ENCODE data around the gene REPS2. TPM values are rescaled to one million over a fixed set of nuclear protein-coding genes. Genes with fewer than 3 reads are reported as not detected.

REPS2 gene
- total RNA-seq, 1 donor from 2014 or later = 1.5 TPM

DNA sequence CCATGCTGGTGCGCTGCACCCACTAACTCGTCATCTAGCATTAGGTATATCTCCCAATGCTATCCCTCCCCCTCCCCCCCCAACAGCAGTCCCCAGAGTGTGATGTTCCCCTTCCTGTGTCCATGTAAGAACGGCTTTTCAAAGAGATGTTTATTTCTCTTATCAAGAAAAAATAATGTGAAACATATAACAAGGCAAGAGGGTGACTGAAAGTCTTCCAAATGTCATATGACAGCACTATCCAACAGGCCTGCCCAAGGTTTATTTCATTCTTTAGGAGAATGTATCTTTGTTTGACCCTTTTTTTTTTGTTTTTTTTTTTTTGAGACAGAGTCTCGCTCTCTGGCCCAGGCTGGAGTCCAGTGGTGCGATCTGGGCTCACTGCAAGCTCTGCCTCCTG lies 29.9 kb upstream of the REPS2 start:
- TF ChIP-seq, protein P1, sequence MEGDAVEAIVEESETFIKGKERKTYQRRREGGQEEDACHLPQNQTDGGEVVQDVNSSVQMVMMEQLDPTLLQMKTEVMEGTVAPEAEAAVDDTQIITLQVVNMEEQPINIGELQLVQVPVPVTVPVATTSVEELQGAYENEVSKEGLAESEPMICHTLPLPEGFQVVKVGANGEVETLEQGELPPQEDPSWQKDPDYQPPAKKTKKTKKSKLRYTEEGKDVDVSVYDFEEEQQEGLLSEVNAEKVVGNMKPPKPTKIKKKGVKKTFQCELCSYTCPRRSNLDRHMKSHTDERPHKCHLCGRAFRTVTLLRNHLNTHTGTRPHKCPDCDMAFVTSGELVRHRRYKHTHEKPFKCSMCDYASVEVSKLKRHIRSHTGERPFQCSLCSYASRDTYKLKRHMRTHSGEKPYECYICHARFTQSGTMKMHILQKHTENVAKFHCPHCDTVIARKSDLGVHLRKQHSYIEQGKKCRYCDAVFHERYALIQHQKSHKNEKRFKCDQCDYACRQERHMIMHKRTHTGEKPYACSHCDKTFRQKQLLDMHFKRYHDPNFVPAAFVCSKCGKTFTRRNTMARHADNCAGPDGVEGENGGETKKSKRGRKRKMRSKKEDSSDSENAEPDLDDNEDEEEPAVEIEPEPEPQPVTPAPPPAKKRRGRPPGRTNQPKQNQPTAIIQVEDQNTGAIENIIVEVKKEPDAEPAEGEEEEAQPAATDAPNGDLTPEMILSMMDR (IDR thresholded peaks at IDR 0.05) = no peak
- no peak for DNase-seq (ENCODE audit: extremely low spot score, unreplicated experiment)
- Mint-ChIP-seq H3K9me3 (ENCODE audit: unreplicated experiment) (no peaks in the 10 kb centered on the region), H3K27me3 (ENCODE audit: unreplicated experiment) (peaks cover 11% of the 10 kb centered on the region), H3K4me3 (ENCODE audit: unreplicated experiment) (no peak overlapping the region), H3K4me1 (ENCODE audit: unreplicated experiment) (no peaks in the 10 kb centered on the region), H3K27ac (ENCODE audit: unreplicated experiment) (no peak overlapping the region), H3K36me3 (ENCODE audit: unreplicated experiment) (no peaks in the 10 kb centered on the region)

DNA sequence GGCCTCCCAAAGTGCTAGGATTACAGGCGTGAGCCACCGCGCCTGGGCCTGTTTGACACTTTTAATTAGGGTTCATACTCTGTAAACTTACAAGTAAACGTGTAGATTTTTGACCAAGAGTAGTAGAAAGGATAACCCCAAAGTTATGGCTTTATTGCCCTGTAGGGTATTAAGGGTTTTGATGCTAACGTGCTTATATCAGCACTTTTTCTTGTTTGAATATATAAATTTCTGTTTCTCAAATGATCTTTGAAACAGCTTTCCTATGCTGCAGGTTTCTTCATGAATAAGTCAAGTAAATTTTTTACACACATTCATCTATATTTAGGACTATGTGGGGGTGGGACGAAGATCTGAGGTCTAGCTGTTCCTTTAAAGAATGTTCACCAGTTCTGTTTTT lies 29.3 kb upstream of the REPS2 start:
- Mint-ChIP-seq H3K27me3 (ENCODE audit: unreplicated experiment) (peaks cover 13% of the 10 kb centered on the region), H3K36me3 (ENCODE audit: unreplicated experiment) (no peaks in the 10 kb centered on the region), H3K4me3 (ENCODE audit: unreplicated experiment) (no peak overlapping the region), H3K4me1 (ENCODE audit: unreplicated experiment) (no peaks in the 10 kb centered on the region), H3K9me3 (ENCODE audit: unreplicated experiment) (no peaks in the 10 kb centered on the region), H3K27ac (ENCODE audit: unreplicated experiment) (no peak overlapping the region)
- DNase-seq (ENCODE audit: extremely low spot score, unreplicated experiment) = no peak
- TF ChIP-seq, protein P1 (IDR thresholded peaks at IDR 0.05) = no peak

DNA sequence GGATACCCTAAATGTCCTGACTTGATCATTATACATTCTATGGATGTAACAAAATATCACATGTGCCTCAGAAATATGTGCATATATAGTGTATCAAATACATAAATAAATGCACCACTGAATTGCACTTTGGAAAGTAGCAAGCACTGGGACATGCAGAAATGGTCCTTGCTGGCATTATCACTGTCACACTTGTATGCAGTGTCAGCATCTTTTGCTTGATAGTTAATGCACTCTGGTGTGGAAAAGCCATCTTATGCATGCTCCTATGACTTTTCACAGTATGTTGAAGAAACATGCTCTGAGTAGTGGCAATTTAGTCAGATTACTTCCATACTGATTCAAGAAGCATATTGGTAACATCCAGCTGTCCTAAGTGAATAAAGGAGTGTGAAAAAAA lies 27.5 kb upstream of the REPS2 start:
- Mint-ChIP-seq H3K27ac (ENCODE audit: unreplicated experiment) (no peak overlapping the region), H3K4me3 (ENCODE audit: unreplicated experiment) (no peak overlapping the region), H3K4me1 (ENCODE audit: unreplicated experiment) (no peaks in the 10 kb centered on the region), H3K36me3 (ENCODE audit: unreplicated experiment) (no peaks in the 10 kb centered on the region), H3K27me3 (ENCODE audit: unreplicated experiment) (peaks cover 15% of the 10 kb centered on the region), H3K9me3 (ENCODE audit: unreplicated experiment) (no peaks in the 10 kb centered on the region)
- no peak for DNase-seq (ENCODE audit: extremely low spot score, unreplicated experiment)
- TF ChIP-seq, protein P1 (IDR thresholded peaks at IDR 0.05) = no peak

DNA sequence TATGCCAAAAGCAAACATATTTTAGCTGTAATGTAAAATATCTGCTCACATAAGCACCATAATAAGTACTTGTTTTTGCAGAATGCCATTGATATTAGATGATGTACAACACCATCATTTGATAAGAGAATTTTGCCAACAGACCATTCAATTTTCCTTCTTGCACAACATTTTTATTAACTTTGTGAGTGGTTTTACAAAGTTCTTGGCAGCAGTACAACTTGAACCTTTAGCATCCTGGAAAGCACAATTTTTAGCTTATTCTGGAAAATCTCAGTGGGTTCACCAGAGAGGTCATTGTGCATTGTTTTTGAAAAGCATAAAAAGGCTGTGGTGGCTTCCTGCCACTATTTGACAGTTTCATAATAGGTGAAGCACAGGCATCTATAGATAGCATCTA lies 26.4 kb upstream of the REPS2 start:
- peaks cover 6% of the 10 kb centered on the region for H3K9me3 Mint-ChIP-seq (ENCODE audit: unreplicated experiment)
- TF ChIP-seq, protein P1 (IDR thresholded peaks at IDR 0.05) = no peak
- peaks cover 15% of the 10 kb centered on the region for H3K27me3 Mint-ChIP-seq (ENCODE audit: unreplicated experiment)
- no peak overlapping the region for H3K27ac Mint-ChIP-seq (ENCODE audit: unreplicated experiment)
- no peaks in the 10 kb centered on the region for H3K4me1 Mint-ChIP-seq (ENCODE audit: unreplicated experiment)
- no peak for DNase-seq (ENCODE audit: extremely low spot score, unreplicated experiment)
- no peak overlapping the region for H3K4me3 Mint-ChIP-seq (ENCODE audit: unreplicated experiment)
- H3K36me3 Mint-ChIP-seq (ENCODE audit: unreplicated experiment) = no peaks in the 10 kb centered on the region

DNA sequence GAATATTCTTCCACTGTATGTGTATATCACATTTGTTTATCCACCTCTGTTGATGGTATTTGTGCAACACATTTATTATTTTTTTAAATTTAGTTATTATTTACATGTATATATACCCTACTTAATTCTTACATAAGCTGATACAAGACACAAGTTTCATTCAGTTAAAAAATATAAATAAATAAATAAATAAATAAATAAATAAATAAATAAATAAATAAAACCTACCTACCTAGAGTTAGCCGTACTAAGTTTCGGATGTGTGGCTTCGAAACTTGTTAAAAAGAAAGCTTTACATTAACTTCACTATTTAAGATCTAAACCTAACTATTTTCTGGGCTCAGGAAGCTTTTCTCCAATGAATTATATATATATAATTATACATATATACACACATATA lies 23.3 kb upstream of the REPS2 start:
- no peaks in the 10 kb centered on the region for H3K4me1 Mint-ChIP-seq (ENCODE audit: unreplicated experiment)
- no peak overlapping the region for H3K27ac Mint-ChIP-seq (ENCODE audit: unreplicated experiment)
- H3K36me3 Mint-ChIP-seq (ENCODE audit: unreplicated experiment) = no peaks in the 10 kb centered on the region
- no peak overlapping the region for H3K4me3 Mint-ChIP-seq (ENCODE audit: unreplicated experiment)
- TF ChIP-seq, protein P1 (IDR thresholded peaks at IDR 0.05) = no peak
- DNase-seq (ENCODE audit: extremely low spot score, unreplicated experiment) = no peak
- peaks cover 17% of the 10 kb centered on the region for H3K27me3 Mint-ChIP-seq (ENCODE audit: unreplicated experiment)
- peaks cover 10% of the 10 kb centered on the region for H3K9me3 Mint-ChIP-seq (ENCODE audit: unreplicated experiment)

All from osteocyte (in vitro differentiated cells).